Measurements from ENCODE around the gene ITPKB. TPM values are rescaled to one million over a fixed set of nuclear protein-coding genes. Genes with fewer than 3 reads are reported as not detected.

ITPKB gene
- total RNA-seq, 1 donor from 2014 or later, result 1.6 TPM

DNA sequence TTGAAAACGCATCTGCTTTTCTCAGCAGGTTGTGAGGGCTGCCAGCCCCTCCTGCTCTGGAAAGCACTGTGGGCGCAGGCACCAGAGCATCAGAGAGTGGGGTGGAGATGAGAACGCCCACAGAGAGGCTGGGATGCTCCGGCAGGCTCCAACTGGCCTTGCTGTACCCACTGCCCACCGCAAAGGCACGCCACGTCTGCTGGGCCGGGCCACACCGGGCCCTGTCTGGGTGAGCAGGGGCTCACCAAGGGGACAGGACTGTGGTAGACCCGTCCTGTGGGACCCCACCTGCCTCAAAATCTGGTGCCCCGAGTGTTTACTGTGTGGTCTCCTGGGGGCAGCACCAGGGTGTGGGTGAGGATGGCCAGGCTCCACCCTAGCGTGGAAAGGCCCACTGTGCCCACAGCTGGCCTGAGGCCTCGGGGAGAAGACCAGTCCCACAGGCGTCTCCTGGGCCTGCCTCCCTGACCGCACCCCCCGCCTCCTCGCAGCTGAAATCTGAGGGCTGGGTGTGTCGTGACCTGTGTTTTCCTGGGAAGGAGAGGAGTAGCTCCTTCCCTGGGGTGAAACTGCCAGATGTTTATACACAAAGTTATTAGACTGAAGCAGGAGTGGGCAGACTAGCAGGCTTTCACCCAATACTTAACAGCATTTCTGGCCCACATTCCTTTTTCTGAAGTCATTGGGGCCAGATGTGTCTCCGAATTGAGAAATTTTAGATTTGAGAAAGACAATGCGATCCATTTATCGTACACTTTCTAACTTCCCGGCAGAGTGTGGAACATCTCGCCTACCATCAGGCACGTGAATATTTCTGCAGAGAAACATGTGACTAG lies 136.7 kb downstream of the ITPKB start:
- Histone ChIP-seq H3K4me2 (no peak overlapping the region), H3K27me3 (no peaks in the 10 kb centered on the region), H3K4me1 (peaks cover 20% of the 10 kb centered on the region), H4K20me1 (ENCODE audit: low read depth) (no peaks in the 10 kb centered on the region), H3K36me3 (no peaks in the 10 kb centered on the region), H3K79me2 (ENCODE audit: low read depth) (no peaks in the 10 kb centered on the region), H3F3A (ENCODE audit: low read depth) (peaks cover 9% of the 10 kb centered on the region), H3K9me3 (ENCODE audit: low read depth) (no peaks in the 10 kb centered on the region), H2AFZ (replicated peaks) (no peak overlapping the region), H3K27ac (no peak overlapping the region), H3K4me3 (no peak overlapping the region), H3K9ac (no peak overlapping the region)
- peaks cover 30% of the 10 kb centered on the region for H3K4me1 Mint-ChIP-seq
- peaks cover 2% of the 10 kb centered on the region for H3K36me3 Mint-ChIP-seq
- H3K4me3 Mint-ChIP-seq, result no peak overlapping the region
- peaks cover 16% of the 10 kb centered on the region for H3K27me3 Mint-ChIP-seq (ENCODE audit: insufficient read depth, low read depth)
- no peak overlapping the region for H3K27ac Mint-ChIP-seq
- no peak for TF ChIP-seq EZH2phosphoT487 (IDR thresholded peaks at IDR 0.05)
- TF ChIP-seq EZH2 (IDR thresholded peaks at IDR 0.05), result no peak
- TF ChIP-seq, protein P1, sequence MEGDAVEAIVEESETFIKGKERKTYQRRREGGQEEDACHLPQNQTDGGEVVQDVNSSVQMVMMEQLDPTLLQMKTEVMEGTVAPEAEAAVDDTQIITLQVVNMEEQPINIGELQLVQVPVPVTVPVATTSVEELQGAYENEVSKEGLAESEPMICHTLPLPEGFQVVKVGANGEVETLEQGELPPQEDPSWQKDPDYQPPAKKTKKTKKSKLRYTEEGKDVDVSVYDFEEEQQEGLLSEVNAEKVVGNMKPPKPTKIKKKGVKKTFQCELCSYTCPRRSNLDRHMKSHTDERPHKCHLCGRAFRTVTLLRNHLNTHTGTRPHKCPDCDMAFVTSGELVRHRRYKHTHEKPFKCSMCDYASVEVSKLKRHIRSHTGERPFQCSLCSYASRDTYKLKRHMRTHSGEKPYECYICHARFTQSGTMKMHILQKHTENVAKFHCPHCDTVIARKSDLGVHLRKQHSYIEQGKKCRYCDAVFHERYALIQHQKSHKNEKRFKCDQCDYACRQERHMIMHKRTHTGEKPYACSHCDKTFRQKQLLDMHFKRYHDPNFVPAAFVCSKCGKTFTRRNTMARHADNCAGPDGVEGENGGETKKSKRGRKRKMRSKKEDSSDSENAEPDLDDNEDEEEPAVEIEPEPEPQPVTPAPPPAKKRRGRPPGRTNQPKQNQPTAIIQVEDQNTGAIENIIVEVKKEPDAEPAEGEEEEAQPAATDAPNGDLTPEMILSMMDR (IDR thresholded peaks at IDR 0.05), result no peak
- H3K9me3 Mint-ChIP-seq, result no peaks in the 10 kb centered on the region
- no peak for DNase-seq (ENCODE audit: low spot score)

DNA sequence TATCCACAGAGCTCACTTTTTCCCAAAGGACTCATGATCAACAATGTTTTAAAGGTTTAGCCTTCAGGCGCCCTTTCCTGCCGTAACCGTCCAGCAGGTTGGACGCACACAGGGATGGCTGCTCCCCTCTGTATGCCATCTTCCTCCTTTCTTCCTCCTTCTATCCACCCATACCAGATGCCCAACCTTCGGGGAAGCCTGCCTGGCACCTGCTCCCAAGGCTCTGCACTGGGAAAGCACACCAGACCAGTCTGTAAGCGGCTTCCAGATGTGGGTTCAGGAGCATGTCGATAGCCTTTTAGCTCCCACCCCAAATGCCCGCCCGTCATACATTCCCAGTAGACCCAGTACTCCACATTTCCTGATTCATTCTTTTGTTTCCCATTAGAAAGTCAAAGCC lies 137.6 kb downstream of the ITPKB start:
- H3K79me2 ChIP-seq (ENCODE audit: low read depth), result no peaks in the 10 kb centered on the region
- H3K9me3 Mint-ChIP-seq, result no peaks in the 10 kb centered on the region
- H3K36me3 ChIP-seq, result no peaks in the 10 kb centered on the region
- no peak overlapping the region for H3K9ac ChIP-seq
- DNase-seq (ENCODE audit: low spot score), result no peak
- no peaks in the 10 kb centered on the region for H3K27me3 ChIP-seq
- no peak overlapping the region for H3K27ac ChIP-seq
- H2AFZ ChIP-seq (replicated peaks), result no peak overlapping the region
- H3K4me1 ChIP-seq, result peaks cover 20% of the 10 kb centered on the region
- no peak overlapping the region for H3K4me2 ChIP-seq
- TF ChIP-seq EZH2phosphoT487 (IDR thresholded peaks at IDR 0.05), result no peak
- no peak for TF ChIP-seq EZH2 (IDR thresholded peaks at IDR 0.05)
- TF ChIP-seq, protein P1 (IDR thresholded peaks at IDR 0.05), result no peak
- H3K4me1 Mint-ChIP-seq, result peaks cover 27% of the 10 kb centered on the region
- no peaks in the 10 kb centered on the region for H3K9me3 ChIP-seq (ENCODE audit: low read depth)
- H3F3A ChIP-seq (ENCODE audit: low read depth), result peaks cover 9% of the 10 kb centered on the region
- no peak overlapping the region for H3K27ac Mint-ChIP-seq
- H3K4me3 ChIP-seq, result no peak overlapping the region
- H4K20me1 ChIP-seq (ENCODE audit: low read depth), result no peaks in the 10 kb centered on the region
- H3K27me3 Mint-ChIP-seq (ENCODE audit: insufficient read depth, low read depth), result peaks cover 16% of the 10 kb centered on the region
- H3K4me3 Mint-ChIP-seq, result no peak overlapping the region
- H3K36me3 Mint-ChIP-seq, result peaks cover 2% of the 10 kb centered on the region

DNA sequence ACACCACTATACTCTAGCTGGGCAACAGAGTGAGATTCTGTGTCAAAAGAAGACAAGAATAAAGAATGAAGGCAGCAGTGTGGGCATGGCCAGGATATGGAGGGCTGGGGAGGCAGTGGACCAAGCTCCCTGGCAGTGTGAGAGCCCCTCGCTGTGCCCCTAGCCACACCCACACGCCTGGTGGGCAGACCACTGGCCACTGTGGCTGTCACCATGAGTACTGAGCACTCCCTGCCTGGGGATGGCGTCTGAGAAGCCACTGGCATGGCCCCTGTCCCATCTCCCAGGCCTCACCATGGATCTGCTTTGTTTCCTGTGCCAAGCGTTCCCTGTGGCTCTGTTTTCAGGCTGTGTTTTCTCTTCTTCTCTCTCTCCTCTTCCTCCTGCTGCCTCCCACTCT lies 138.8 kb downstream of the ITPKB start:
- H3K36me3 ChIP-seq, result no peaks in the 10 kb centered on the region
- H3K27me3 ChIP-seq, result no peaks in the 10 kb centered on the region
- H3K36me3 Mint-ChIP-seq, result peaks cover 2% of the 10 kb centered on the region
- no peaks in the 10 kb centered on the region for H3K9me3 ChIP-seq (ENCODE audit: low read depth)
- peaks cover 27% of the 10 kb centered on the region for H3K4me1 Mint-ChIP-seq
- no peak overlapping the region for H3K27ac Mint-ChIP-seq
- peaks cover 9% of the 10 kb centered on the region for H3F3A ChIP-seq (ENCODE audit: low read depth)
- no peak for DNase-seq (ENCODE audit: low spot score)
- H3K9me3 Mint-ChIP-seq, result no peaks in the 10 kb centered on the region
- H3K27me3 Mint-ChIP-seq (ENCODE audit: insufficient read depth, low read depth), result peaks cover 22% of the 10 kb centered on the region
- H4K20me1 ChIP-seq (ENCODE audit: low read depth), result no peaks in the 10 kb centered on the region
- H3K4me3 Mint-ChIP-seq, result no peak overlapping the region
- H2AFZ ChIP-seq (replicated peaks), result no peak overlapping the region
- no peak overlapping the region for H3K4me2 ChIP-seq
- no peak overlapping the region for H3K4me3 ChIP-seq
- TF ChIP-seq, protein P1 (IDR thresholded peaks at IDR 0.05), result no peak
- TF ChIP-seq EZH2phosphoT487 (IDR thresholded peaks at IDR 0.05), result no peak
- TF ChIP-seq EZH2 (IDR thresholded peaks at IDR 0.05), result no peak
- H3K9ac ChIP-seq, result no peak overlapping the region
- no peak overlapping the region for H3K27ac ChIP-seq
- H3K79me2 ChIP-seq (ENCODE audit: low read depth), result no peaks in the 10 kb centered on the region
- peaks cover 19% of the 10 kb centered on the region for H3K4me1 ChIP-seq
